GM12878 (cell line): ENCODE measurements around the gene COL5A1. TPM values are rescaled to one million over a fixed set of nuclear protein-coding genes. Genes with fewer than 3 reads are reported as not detected.

Experiments
- ATAC-seq: fragments of 200-7000 bp; cut with Tn5 transposase; 3 replicates; pipeline ENCODE4 v1.9.1; 2020; ENCODE audit warnings: mild to moderate bottlenecking, moderate library complexity
- BruUV-seq: library from RNA; stranded (reverse); fragments of 400-500 nt; replicated peaks from 2 replicates; lab custom pipeline; 2021; lab: Mats Ljungman, UMichigan
- CTCF ChIA-PET: fragments of 300-600 bp; sonication (Branson Sonifier 250); formaldehyde crosslinking; extraction: SDS; loops from one replicate; lab custom pipeline; 2021; ENCODE audit warnings: inconsistent platforms; lab: Yijun Ruan, JAX
- POLR2A ChIA-PET: fragments of 350-600 bp; formaldehyde crosslinking; extraction: SDS; loops from one replicate; lab custom pipeline; 2021; ENCODE audit warnings: inconsistent platforms; lab: Charles Lee
- RAD21 ChIA-PET: fragments of 300-600 bp; sonication (Branson Sonifier 250); formaldehyde crosslinking; loops from one replicate; lab custom pipeline; 2023; ENCODE audit warnings: antibody characterized with exemption; ENCODE audit not compliant: unreplicated experiment; lab: Charles Lee
- SMC1A ChIA-PET: fragments of 300-600 bp; sonication (Branson Sonifier 250); formaldehyde crosslinking; loops from one replicate; lab custom pipeline; 2023; ENCODE audit not compliant: unreplicated experiment, uncharacterized antibody; lab: Charles Lee
- DNase-seq: peaks from one replicate; pipeline ENCODE4 v3.0.0-alpha.2; 2011; ENCODE audit warnings: low read depth, low spot score
- FAIRE-seq: peaks from 3 replicates; lab custom pipeline; 2011; peaks lifted over from hg19 to GRCh38; lab: Jason Lieb, UNC
- H2AFZ ChIP-seq: 2 replicates; pipeline ENCODE4 v1.6.0; 2011; ENCODE audit warnings: low read depth, low read length, control low read depth; ENCODE audit not compliant: control insufficient read depth
- H3K27ac ChIP-seq: 2 replicates; pipeline ENCODE4 v1.5.1; 2011; ENCODE audit warnings: control low read depth; ENCODE audit not compliant: control insufficient read depth, insufficient read depth
- H3K27me3 ChIP-seq, 2 experiments: replicated peaks in 1 of 2; 2 replicates each; pipeline versions ENCODE4 v1.6.0 to v1.6.1; 2011; ENCODE audit warnings: low read length in 1 of 2; ENCODE audit not compliant: control insufficient read depth in 2 of 2, insufficient read depth in 2 of 2
- H3K36me3 ChIP-seq, 2 experiments: 2 replicates each; pipeline ENCODE4 v1.5.1; 2011; ENCODE audit warnings: low read length in 1 of 2; ENCODE audit not compliant: control insufficient read depth in 2 of 2, insufficient read depth in 2 of 2
- H3K4me1 ChIP-seq: 2 replicates; pipeline ENCODE4 v1.6.1; 2011; ENCODE audit warnings: mild to moderate bottlenecking, low read length, moderate library complexity, mixed read lengths; ENCODE audit not compliant: control insufficient read depth, insufficient read depth
- H3K4me2 ChIP-seq: 2 replicates; pipeline ENCODE4 v1.6.0; 2011; ENCODE audit warnings: control low read depth; ENCODE audit not compliant: control insufficient read depth, insufficient read depth
- H3K4me3 ChIP-seq: fragments of 200-600 bp; sonication (generic); 2 replicates; pipeline ENCODE4 v1.5.1; 2016
- H3K79me2 ChIP-seq: 2 replicates; pipeline ENCODE4 v1.6.0; 2011; ENCODE audit warnings: low read length; ENCODE audit not compliant: control insufficient read depth, insufficient read depth
- H3K9ac ChIP-seq: 2 replicates; pipeline ENCODE4 v1.8.0; 2011; ENCODE audit warnings: low read length, control low read depth, mixed read lengths; ENCODE audit not compliant: control insufficient read depth, insufficient read depth
- H3K9me3 ChIP-seq: replicated peaks from 3 replicates; pipeline ENCODE4 v1.5.1; 2011; ENCODE audit warnings: mild to moderate bottlenecking, low read length; ENCODE audit not compliant: control insufficient read depth, insufficient read depth
- H4K20me1 ChIP-seq: 2 replicates; pipeline ENCODE4 v1.6.0; 2011; ENCODE audit not compliant: control insufficient read depth, insufficient read depth
- ASH2L ChIP-seq: fragments of 300-600, 200-600 bp; sonication (generic); IDR thresholded peaks from 2 replicates; pipeline ENCODE4 v1.6.1; 2017; ENCODE audit warnings: low read depth, mild to moderate bottlenecking, borderline replicate concordance
- CTCF ChIP-seq, 3 experiments: IDR thresholded peaks in 2 of 3; conservative IDR thresholded peaks in 1 of 3; 2 replicates each; pipeline ENCODE4 v1.5.1; 2011; ENCODE audit warnings: low read depth in 3 of 3, low read length in 3 of 3, mild to moderate bottlenecking in 3 of 3, control low read depth in 2 of 3, moderate library complexity in 2 of 3, inconsistent platforms in 1 of 3, mixed read lengths in 1 of 3; ENCODE audit not compliant: control insufficient read depth in 2 of 3, insufficient read depth in 1 of 3; ENCODE audit errors: extremely low read depth in 1 of 3
- EGR1 ChIP-seq, 2 experiments: IDR thresholded peaks; 1 replicate in 1 of 2; 2 replicates in 1 of 2; pipeline ENCODE4 v1.6.1; 2011 to 2012; ENCODE audit warnings: low read depth in 2 of 2, low read length in 2 of 2, borderline replicate concordance in 1 of 2, mild to moderate bottlenecking in 1 of 2, moderate library complexity in 1 of 2
- HDAC2 ChIP-seq: fragments of 200-600 bp; sonication (generic); IDR thresholded peaks from 2 replicates; pipeline ENCODE4 v1.6.1; 2017
- IRF4 ChIP-seq: IDR thresholded peaks from 2 replicates; pipeline ENCODE4 v1.6.1; 2011; ENCODE audit warnings: low read depth, low read length
- NRF1 ChIP-seq: conservative IDR thresholded peaks from 2 replicates; pipeline ENCODE4 v1.6.1; 2011; ENCODE audit warnings: mild to moderate bottlenecking, low read depth, low read length, improper control_type of control experiment
- RBBP5 ChIP-seq: fragments of 200-600 bp; sonication (generic); conservative IDR thresholded peaks from 2 replicates; pipeline ENCODE4 v1.6.1; 2016
- REST ChIP-seq: IDR thresholded peaks from 2 replicates; pipeline ENCODE4 v1.6.1; 2012; ENCODE audit warnings: mild to moderate bottlenecking, low read depth, low read length
- SREBF2 ChIP-seq: IDR thresholded peaks from 2 replicates; pipeline ENCODE4 v1.6.1; 2012; ENCODE audit warnings: mild to moderate bottlenecking, low read length
- TCF12 ChIP-seq: IDR thresholded peaks from 2 replicates; pipeline ENCODE4 v1.6.1; 2011; ENCODE audit warnings: low read depth, mild to moderate bottlenecking, low read length
- TCF3 ChIP-seq: IDR thresholded peaks from 2 replicates; pipeline ENCODE4 v1.6.1; 2012; ENCODE audit warnings: low read depth, mild to moderate bottlenecking, low read length, borderline replicate concordance; ENCODE audit not compliant: insufficient read depth
- TCF7 ChIP-seq: IDR thresholded peaks from 2 replicates; pipeline ENCODE4 v1.6.1; 2014; ENCODE audit warnings: antibody characterized with exemption, borderline replicate concordance
- ZBTB40 ChIP-seq: fragments of 450-650 bp; IDR thresholded peaks from 2 replicates; pipeline ENCODE4 v1.6.1; 2016; ENCODE audit warnings: mild to moderate bottlenecking, moderate library complexity, borderline replicate concordance
- WGBS: methylation state at CpG from one replicate; pipeline ENCODE4 v1.1.6; 2016; ENCODE audit warnings: low lambda C conversion rate; ENCODE audit not compliant: insufficient replicate concordance, insufficient coverage; ENCODE audit errors: missing lambda C conversion rate; 5-methylcytosine and 5-hydroxymethylcytosine counted together
- in situ Hi-C: fragments of 300-500 bp; cut with MboI; formaldehyde crosslinking; loops from 9 replicates; pipeline ENCODE4 v1.14.3; 2018; ENCODE audit warnings: mixed read lengths
- intact Hi-C: fragments of 100-400 bp; cut with micrococcal nuclease; formaldehyde crosslinking; loops from one replicate; pipeline ENCODE4 v1.14.2; 2022; ENCODE audit not compliant: unreplicated experiment
- polyA plus RNA-seq, 11 experiments: library from polyadenylated mRNA; depleted of rRNA in 4 of 11; unstranded in 6 of 11; stranded (reverse) in 5 of 11; fragments of >200 nt; fragmentation: Nextera tagmentation in 4 of 11; fragmentation: Illumina TruSeq in 1 of 11; extraction: Ambion mirVana in 4 of 11; extraction: Trizol in 1 of 11; gene quantifications; 1 replicate in 1 of 11; 2 replicates in 10 of 11; pipeline versions ENCODE4 v1.2.1 to v1.2.3, GENCODE V29; 2011 to 2016; ENCODE audit warnings: inconsistent platforms in 2 of 11, missing spikeins in 2 of 11, low read depth in 1 of 11
- total RNA-seq, 4 experiments: library from RNA; depleted of rRNA in 3 of 4; stranded (reverse); fragments of >200 nt in 3 of 4; fragmentation: Illumina TruSeq in 1 of 4; extraction: Trizol in 1 of 4; gene quantifications; 2 replicates each; pipeline versions ENCODE4 v1.2.1 to v1.2.3, GENCODE V29; 2013 to 2021

Gene COL5A1
- total and polyA plus RNA-seq, 10 of the 15 experiments (the other 5 are each of a cell fraction or from before 2014, with no cell fraction given): under 0.01 to 0.15 (median 0.13) TPM; not detected in 4

GRCh38 chr9:134809826-134810225, 168.2 kb downstream of the COL5A1 start (continued):
- TF ChIP-seq REST: no peak
- TF ChIP-seq HDAC2: no peak

- FAIRE-seq (no peak), ATAC-seq (no peak), DNase-seq (no peak)
- Histone ChIP-seq H3K9ac (no peak overlapping the region), H3K9me3 (no peaks in the 10 kb centered on the region), H3K4me1 (no peaks in the 10 kb centered on the region), H2AFZ (no peak overlapping the region), H3K4me2 (no peak overlapping the region), H3K36me3 (no peaks in the 10 kb centered on the region), H3K27me3 (no peaks in the 10 kb centered on the region; a peak in 1 of 4 replicates), H3K27ac (no peak overlapping the region), H3K4me3 (no peak overlapping the region), H3K79me2 (no peaks in the 10 kb centered on the region), H4K20me1 (no peaks in the 10 kb centered on the region; the same call in none of the 2 replicates)
- WGBS: 16% methylated on average over 22 of the region's 22 CpGs
- ChIA-PET SMC1A (no interaction called here), CTCF (no interaction called here), POLR2A (no interaction called here), RAD21 (interaction anchor here (0.8 kb wide), 1 partner anchor 8 kb away, joined by 3 read pairs; no protein-coding TSS in a partner anchor)
- in situ Hi-C loops: no loop called here
- no TSS peak for BruUV-seq
- intact Hi-C loops: no loop called here
- TF ChIP-seq TCF7: no peak
- no peak for TF ChIP-seq TCF3
- no peak for TF ChIP-seq IRF4
- TF ChIP-seq CTCF (IDR thresholded peaks at IDR 0.05 in 2 of 3, conservative IDR thresholded peaks at IDR 0.05 in 1 of 3; ENCODE audit: control insufficient read depth in 2 of 3, extremely low read depth in 1 of 3, insufficient read depth in 1 of 3, low read depth in 3 of 3, low read length in 3 of 3): no peak
- TF ChIP-seq SREBF2: no peak
- no peak for TF ChIP-seq NRF1
- TF ChIP-seq EGR1 (IDR thresholded peaks at IDR 0.05; ENCODE audit: borderline replicate concordance in 1 of 2, low read depth in 2 of 2, low read length in 2 of 2): no peak
- TF ChIP-seq RBBP5: no peak
- TF ChIP-seq ASH2L: no peak
- TF ChIP-seq TCF12: no peak
- TF ChIP-seq ZBTB40: no peak
Observed at GRCh38 chr9:134811079-134811672, 169.6 kb downstream of the COL5A1 start.
